CD4-positive, alpha-beta T cell treated with Interleukin-15 for 1 hour (primary cell): ENCODE measurements around the gene PPFIBP2.

Source experiments
- DNase-seq: peaks from one replicate; pipeline ENCODE4 v3.0.0-alpha.2; 2020

PPFIBP2 gene

DNA sequence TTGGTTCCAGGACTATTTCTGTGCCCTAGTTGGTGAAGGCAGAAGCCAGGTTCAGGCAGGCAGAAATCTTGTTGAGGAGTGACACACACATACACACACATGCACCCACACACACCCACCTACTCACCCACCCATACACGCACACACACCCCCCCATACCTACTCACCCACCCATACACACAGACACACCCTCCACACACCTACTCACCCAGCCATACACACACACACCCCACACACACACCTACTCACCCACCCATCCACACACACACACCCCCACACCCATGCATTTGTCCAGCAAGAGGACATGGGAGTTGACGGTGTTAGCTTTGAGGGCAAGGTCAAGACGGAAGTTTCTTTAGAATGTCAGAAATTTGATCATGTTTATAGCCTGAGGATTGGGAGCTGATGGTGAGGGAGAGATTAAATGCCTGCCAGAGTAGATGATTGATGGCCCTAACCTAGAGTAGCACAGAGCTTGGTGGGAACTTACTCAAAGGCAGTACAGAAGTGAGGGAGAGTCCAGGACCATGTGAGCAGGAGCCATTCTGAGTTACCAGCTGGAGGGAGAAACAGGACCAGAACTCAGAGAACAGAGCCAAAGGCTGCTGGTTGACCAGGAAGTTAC lies 90.6 kb downstream of the PPFIBP2 start:
- DNase-seq, result no peak

- DNase-seq, result no peak
Measured at GRCh38 chr11:7605186-7605943, 91.6 kb downstream of the PPFIBP2 start.

DNA sequence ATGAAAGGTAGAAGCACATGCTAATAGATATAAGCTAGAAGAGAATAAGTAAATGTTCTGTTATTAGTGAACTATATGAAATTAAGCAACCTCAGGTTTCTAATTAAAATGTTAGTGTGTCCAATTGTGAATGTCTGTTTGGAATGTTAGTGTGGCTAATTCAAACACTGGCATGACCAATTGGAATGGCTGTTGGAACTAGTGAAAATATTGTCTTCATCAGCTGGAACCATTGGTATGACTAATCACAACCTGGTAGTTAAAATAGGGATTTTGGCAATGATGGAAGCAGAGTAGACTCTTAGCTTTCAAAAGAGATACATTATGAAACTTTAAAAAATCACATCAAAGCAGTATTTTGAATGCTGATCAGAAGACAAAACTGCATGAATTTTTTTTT lies 92.7 kb downstream of the PPFIBP2 start:
- no peak for DNase-seq

- no peak for DNase-seq
Measured at GRCh38 chr11:7609015-7609414, 95.2 kb downstream of the PPFIBP2 start.

- no peak for DNase-seq
Measured at GRCh38 chr11:7609521-7609920, 95.7 kb downstream of the PPFIBP2 start.

GRCh38 chr11:7610393-7610792 lies 96.6 kb downstream of the PPFIBP2 start:
- DNase-seq, result no peak

GRCh38 chr11:7611411-7611810 lies 97.6 kb downstream of the PPFIBP2 start:
- DNase-seq, result no peak

DNA sequence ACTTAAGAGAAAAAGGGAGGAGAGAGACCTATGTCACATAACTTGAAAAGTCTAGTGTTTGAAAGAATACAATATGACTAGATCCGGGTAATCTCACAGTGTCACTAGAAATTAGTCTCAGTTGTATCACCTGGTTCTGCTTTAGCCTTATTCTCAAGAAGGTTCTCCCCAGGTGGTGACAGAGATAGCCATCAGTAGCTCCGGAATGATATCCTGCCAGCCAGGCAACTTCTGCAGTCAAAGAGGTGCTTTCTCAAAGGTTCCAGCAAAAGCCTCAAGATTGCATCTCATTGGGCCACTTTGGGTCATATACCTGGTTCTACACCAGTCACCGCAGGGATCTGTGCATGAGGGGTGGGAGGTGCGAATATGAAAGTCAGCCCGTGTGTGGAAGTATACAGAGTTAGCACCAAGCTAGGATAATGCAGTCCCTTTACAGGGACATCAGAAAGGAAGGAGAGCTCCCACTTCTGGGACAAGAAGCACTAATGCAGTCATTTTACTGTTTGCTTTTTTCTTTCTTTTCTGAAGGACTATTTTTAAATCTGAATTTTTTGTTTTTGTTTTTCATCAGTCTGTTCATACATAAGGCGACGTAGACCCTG lies 98.4 kb downstream of the PPFIBP2 start:
- no peak for DNase-seq

GRCh38 chr11:7612661-7613393 lies 99.0 kb downstream of the PPFIBP2 start:
- no peak for DNase-seq

DNA sequence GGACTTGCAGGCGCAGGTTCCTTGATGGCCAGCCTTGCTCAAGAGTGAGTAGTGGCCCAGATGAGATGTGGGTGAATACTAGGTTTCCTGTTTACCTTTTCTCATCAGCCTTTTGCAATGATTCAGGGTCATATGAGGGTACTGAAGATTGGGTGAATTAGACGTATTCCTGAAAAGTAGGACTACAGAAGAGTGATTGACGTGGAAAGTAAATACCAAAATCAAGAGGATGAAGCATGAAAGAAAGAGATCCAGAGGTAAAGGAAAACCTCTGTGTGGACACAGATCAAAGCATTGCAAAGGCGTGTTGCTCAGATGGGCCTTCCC lies 99.6 kb downstream of the PPFIBP2 start:
- no peak for DNase-seq

DNA sequence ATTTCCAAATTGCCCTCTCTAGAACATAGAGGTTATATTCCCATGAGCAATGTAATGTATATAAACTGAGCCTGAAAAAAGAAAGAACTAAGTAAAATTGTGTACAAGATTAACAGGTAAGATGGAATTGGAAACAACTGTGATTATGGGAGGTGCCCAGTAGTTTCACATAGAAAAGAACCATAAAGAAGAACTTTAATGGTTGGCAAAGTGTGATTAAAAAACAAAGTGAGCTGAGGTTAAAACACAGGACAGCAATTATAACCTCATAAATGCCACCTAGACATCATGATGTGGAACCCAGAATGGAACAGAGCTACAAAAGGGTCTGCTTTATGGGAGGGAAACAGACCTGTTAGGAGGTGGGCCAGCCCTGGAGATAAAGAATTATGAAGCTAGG lies 100.9 kb downstream of the PPFIBP2 start:
- no peak for DNase-seq

DNA sequence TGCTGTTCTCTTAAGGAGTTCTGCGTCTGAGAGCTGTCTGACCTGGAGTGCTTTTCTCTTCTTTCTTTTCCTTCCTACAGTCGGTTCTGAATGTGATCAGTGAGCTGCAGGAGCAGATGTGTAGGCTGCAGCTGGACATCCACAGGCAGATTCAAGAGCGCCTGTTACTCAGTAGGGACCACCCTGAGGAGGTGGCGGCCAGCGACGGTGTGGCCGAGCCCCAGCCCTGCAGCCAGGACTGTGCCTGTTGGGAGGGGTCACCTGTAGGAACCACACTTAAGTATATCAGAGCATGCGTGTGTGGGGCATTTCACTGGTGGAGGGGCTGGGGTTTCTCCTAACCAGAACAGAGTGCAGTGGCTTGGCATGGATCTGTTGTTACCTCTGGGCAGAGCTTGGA lies 103.2 kb downstream of the PPFIBP2 start:
- DNase-seq, result no peak

DNA sequence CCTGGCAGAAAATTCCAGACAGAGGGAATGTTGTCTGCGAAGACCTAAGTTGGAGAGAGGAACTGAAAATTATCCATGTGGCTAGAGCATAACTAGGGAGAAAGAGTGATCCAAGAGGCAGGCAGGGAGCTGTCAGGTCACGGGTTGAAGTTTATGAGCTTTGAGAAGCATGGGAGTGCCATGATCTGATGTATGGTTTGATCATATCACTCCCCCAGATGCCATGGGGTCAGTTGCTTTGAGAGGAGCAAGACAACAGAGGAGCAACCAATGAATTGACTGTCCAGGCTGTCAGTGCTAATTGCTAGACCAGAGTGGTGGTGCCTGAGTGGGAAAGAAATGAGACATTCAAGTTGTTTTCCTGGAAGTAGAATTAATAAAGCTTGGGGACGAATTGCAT lies 105.5 kb downstream of the PPFIBP2 start:
- DNase-seq, result no peak

- DNase-seq, result no peak
Measured at GRCh38 chr11:7621090-7621489, 107.3 kb downstream of the PPFIBP2 start.

DNA sequence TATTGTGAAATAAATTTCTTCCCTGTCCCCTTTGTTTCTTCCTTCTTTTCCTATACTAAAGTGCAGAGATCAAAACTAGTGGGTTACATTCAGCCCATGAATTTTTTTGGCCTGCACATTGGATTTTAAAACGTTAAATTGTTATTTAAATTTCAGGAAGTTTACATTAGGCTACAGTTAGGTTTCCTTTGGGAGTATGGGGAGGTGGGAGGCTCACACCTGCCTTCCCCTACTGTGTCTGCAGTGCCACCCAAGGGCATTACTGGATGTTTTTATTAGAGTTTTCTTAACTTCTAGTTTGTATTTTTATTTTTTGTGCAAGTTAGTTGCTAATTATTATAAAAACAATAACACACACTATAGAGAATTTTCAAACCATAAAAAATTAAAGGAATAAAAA lies 107.8 kb downstream of the PPFIBP2 start:
- no peak for DNase-seq

DNA sequence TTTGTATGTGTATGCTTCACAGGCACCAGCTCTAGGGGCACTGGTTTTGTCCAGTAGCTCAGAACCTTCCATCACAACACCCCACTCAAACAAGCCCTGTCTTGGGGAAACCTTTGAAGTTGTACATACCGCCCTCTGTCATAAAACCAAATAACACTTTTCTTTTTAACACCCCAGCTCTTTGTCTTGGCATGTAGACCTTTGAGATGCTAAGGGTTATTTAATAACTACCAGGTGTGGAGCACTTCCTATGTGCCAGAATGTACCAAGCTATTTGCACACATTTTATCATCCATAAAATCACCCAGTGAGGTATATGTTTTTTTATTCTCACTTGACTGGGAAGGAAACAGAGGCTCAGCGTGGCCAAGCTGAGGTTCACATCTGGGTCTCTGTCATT lies 108.9 kb downstream of the PPFIBP2 start:
- DNase-seq, result no peak

DNA sequence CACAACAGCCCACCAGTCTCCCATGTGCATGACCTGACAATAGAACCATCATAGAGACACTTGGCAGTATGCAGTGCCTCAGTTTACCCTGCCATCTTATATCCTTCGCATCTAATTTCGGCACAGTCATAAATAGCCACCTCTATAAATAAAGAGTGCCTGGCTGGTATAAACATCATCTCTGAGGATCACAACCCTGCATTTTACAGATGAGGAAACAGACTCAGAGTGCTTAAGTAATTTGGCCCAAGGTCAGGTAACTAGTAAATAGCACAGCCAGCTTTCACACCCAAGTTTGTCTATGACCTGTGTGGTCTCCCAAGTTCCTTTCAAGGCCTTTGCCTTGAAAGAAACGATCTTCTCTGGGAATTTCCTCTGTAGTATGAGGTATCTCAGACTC lies 114.9 kb downstream of the PPFIBP2 start:
- DNase-seq, result no peak

DNA sequence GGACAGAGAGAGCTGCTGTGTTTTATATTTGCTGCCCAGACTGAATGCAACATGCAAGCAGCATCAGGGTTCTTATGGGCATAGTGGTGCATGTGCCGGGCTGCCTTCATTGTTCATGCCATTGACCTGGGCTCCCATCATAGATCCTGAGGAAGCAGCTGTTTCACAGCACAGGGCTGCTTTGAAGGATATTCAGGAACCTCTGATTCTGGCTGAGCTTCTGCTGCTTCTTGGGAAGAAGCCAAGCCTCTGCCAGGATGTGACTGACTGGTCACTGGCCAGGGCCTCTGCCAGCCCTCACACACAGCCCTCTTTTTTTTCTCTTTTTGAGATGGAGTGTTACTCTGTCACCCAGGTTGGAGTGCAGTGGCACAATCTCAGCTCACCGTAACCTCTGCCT lies 116.2 kb downstream of the PPFIBP2 start:
- DNase-seq, result no peak

GRCh38 chr11:7632211-7632610 lies 118.4 kb downstream of the PPFIBP2 start:
- no peak for DNase-seq

- DNase-seq, result no peak
Measured at GRCh38 chr11:7635137-7635536, 121.3 kb downstream of the PPFIBP2 start.

- DNase-seq, result no peak
Measured at GRCh38 chr11:7635708-7636107, 121.9 kb downstream of the PPFIBP2 start.

GRCh38 chr11:7636350-7636749 lies 122.6 kb downstream of the PPFIBP2 start:
- DNase-seq, result no peak

GRCh38 chr11:7637447-7638157 lies 123.8 kb downstream of the PPFIBP2 start:
- no peak for DNase-seq
